GM18873 (cell line): ENCODE results near the gene ANKRD10.
A peak's percentile ranks its signal among the peaks of the same experiment; 100 is the strongest.
"Not testable (repeated sequence)": the region's sequence is repeated elsewhere in the genome, so short reads cannot be mapped to it uniquely, and the experiment has no call there.

Source experiments
- ATAC-seq: cut with Tn5 transposase; IDR thresholded peaks from one replicate; pipeline ENCODE4 v1.9.1; 2021; ENCODE audit warnings: mild to moderate bottlenecking, moderate library complexity, moderate number of reproducible peaks; ENCODE audit not compliant: unreplicated experiment, low FRiP score

Gene ANKRD10

DNA sequence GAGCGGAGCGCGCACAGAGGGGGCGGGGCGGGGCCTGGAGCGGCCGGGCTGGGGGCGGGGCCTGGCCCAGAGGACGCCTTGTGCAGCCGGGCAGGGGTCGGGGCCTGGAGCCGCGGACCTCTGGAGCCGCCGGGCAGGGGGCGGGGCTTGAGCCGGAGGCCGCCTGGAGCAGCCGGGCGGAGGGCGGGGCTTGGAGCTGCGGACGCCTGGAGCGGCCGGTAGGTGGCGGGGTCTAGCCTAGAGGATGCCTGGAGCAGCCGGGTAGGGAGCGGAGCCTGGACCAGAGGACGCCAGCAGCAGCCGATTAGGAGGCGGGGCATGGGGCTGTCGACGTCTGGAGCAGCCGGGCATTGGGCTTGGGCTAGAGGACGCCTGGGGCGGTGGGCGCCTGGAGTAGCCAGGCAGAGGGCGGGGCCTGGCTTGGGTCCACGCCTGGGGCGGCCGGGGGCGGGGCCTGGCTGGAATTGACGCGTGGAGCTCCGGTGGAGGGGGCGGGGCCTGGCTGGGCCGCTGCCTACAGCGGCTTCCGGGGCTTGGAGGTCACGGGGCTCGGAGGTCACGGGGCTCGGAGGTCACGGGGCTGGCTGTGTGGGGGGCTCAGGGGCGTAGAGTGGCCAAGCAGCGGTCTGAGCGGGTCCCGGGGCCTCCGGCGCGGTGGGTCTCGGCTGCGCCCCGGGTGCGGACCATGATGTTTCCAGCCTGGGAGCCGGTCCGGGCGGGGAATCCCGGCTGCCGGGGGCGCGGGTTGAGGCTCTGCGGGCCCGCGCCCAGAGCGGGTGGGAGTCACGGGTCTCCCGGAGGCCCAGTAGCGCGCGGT, at the start of gene ANKRD10:
TSS of gene ANKRD10 (minus strand) at position 13 of the 817 bp plus-strand sequence. CDS start 135 bp downstream, outside the sequence.
- peak; percentile 77 for ATAC-seq

GRCh38 chr13:110964229-110965037, 49.6 kb upstream of the ANKRD10 start:
- ATAC-seq: no peak

GRCh38 chr13:110963554-110963970, 48.7 kb upstream of the ANKRD10 start:
- no peak for ATAC-seq

DNA sequence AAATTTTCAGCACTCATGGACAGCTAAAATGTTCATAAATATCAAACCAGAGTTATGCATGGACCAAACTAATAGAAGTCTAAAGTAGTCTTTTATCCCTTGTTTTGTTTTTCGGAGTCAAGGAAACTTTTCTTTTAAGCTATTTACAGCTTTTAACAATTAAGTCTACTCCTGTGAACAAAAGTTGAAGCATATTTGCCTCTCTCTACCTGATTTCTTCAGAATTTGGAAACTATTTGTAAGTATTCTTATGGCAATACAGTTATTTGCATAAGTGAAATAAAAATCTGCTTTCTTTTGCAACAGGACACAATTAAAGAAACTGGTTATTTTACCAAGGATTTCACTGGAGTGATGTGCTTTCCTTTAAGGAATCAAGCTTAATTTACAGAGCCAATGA, 47.1 kb upstream of the ANKRD10 start:
- ATAC-seq: no peak

DNA sequence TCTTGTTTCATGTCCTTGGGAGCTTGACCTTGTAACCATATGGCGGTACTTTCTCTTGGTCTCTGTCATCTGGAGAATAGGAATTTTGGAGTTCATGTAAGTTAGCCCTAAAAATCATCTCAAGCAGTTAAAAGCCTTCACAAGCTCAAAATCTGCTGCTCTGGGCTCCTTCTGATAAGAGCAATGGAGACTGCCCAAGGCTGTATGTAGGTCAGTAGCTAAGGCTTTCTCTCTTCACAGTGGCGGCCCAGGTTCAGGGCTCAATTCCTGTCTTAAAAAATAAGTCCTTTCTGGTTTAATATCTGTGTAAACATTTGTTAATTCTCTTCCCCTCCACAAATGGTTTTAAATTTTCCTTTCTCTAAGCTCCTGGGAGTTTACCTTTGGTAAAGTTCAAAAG, 45.3 kb upstream of the ANKRD10 start:
- ATAC-seq: no peak

DNA sequence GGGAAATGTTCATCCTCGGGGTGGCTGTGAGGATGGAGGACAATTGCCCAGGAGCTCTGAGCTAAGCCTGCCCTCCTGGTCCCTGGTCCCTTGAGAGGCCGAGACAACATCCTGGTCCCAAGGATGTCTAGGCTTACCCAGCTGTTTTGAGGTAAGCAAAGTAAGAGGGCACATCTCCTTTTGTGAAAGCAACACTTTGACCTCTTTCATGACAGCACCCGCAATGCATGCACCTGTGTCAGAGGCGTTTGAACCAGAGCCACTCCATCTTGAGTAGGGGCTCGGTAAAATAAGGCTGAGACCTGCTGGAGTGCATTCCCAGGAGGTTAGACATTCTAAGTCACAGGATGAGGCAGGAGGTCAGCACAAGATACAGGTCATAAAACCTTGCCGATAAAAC, 43.1 kb upstream of the ANKRD10 start:
- ATAC-seq: no peak

GRCh38 chr13:110957181-110957884, 42.5 kb upstream of the ANKRD10 start:
- ATAC-seq: no peak

GRCh38 chr13:110956216-110956615, 41.3 kb upstream of the ANKRD10 start:
- ATAC-seq: not testable (repeated sequence)

DNA sequence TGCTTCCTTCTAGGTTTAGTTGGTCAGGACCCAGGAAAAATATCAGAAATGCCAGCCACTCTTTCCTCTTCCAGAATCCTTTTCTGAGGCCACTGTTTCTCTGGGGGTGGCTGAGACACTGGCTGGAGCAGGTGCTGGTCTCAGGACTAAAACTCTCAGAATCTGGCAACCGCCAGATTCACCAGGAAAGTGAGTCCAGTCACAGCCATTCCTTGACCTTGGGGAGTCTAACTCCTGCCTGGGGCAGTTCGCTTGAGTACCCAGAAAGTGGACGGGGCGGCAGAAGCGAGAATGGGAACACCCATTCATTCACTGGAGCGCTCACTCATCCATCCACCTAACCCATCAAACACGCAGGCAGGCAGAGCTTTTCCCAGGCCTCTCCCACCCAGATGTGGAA, 40.7 kb upstream of the ANKRD10 start:
- ATAC-seq: not testable (repeated sequence)

GRCh38 chr13:110955072-110955503, 40.2 kb upstream of the ANKRD10 start:
- ATAC-seq: not testable (repeated sequence)

DNA sequence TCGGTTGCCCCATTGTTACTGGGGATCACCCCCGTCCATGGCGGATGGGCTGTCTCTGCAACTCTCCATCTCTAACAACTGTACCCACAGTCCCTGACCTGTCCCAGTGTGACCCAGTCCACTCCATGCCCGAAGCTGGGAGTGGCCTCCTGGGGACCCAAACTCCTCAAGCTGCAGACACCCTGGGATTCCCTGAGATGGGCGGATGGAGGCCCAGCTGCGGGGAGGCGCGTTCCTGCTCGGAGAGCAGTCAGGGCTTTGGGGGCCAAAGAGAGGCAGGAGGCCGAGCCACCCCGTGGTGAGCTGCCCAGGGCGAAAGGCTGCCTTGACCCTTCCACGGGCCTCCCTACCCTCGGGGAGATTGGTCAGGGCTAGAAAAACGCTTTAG, 39.7 kb upstream of the ANKRD10 start:
- not testable (repeated sequence) for ATAC-seq

DNA sequence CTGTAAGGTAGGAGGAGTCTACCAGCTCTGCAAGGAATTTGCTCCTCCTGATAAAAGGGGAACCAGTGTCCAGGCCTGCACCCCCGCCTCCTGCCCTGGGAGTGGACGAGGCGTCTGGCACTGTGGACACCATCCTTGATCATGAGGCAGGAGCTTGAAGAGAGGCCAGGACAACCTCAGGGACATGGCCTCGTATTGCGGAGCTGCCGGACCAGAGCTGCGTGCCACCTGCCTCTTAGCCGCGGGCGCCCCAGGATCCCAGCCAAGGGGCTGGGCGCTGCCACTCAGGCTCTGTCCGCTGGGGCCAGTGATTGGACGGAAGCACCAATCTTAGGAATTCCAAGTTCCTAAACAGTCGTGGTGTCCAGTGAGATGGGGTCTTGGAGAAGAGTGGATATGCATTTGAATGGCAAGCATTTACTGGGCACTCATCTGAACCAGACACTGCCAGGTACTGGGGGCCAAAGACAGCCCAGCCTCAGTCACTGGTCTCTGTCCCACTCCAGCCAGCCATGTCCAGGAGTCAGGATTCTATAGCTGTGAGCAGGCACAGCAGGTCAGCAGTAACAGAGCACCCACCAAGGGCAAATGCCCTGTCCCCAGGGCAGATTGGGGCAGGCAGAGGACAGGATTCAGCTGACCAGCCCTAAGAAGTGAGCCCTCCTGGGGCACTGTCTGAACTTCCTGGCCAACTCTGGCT, 39.1 kb upstream of the ANKRD10 start:
- no peak for ATAC-seq

GRCh38 chr13:110953416-110953815, 38.5 kb upstream of the ANKRD10 start:
- no peak for ATAC-seq

DNA sequence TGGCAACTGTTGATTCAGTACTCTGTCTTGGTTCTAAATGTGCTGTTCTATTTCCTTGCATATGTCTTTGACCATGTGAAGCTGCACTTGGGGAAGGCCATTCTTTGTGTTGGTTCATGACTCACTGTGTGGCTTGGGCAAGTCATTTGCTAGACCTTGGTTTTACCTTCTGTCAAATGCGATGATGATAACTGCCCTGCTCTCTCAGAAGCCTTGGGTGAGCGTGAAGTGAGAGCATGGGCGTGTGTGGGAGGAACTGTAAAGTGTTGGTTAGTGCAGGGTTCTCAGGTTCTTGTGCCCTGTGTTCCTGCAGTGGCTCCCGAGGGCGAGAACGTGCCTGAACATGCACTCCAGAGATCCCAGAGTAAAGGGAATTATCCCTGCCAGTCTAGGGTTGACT, 37.3 kb upstream of the ANKRD10 start:
- ATAC-seq: not testable (repeated sequence)

GRCh38 chr13:110950819-110951570, 36.1 kb upstream of the ANKRD10 start:
- ATAC-seq: no peak

DNA sequence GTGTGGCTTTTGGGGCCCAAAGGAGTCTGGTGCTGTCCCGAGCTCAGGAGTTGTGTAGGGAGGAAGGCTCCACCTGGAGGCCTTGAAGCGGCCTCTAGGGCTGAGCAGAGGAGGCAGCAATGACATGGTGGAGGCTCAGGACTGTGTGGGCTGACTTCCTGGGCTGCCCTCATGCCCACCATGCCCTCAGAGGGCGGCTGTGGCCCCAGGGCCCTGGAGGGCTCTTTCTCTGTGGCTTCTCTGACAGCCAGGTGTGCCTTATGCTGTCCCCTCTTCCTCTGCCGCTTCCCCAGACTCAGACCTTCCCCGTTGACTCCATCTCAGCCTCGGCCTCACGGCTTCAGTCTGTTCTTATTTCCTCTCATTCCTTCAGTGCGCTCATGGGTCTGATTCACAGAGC, 35.5 kb upstream of the ANKRD10 start:
- no peak for ATAC-seq

- ATAC-seq: no peak
Observed at GRCh38 chr13:110949628-110950027, 34.8 kb upstream of the ANKRD10 start.

DNA sequence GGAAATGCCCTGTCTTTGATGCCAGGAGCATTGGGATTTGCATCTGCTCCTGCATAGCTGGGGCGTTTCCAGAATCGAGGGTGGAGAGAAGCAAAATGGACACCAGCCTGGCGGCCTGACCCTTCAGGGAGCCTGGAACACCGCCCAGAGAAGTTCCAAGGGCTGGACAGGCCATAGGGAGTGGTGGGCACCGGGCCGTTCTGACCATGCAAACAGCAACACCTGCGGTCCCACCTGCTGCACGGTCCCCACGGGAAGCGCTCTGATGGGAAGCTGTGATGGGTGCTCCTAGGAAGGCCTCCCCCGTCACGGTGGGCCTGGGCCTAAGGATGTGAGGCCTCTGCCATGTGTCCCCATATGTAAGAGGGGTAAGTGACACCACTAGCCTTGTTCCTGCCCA, 34.2 kb upstream of the ANKRD10 start:
- ATAC-seq: no peak

GRCh38 chr13:110947338-110947737, 32.5 kb upstream of the ANKRD10 start:
- not testable (repeated sequence) for ATAC-seq
